Common myeloid progenitor, CD34-positive (primary cell): ENCODE data around the gene NR2C2AP.
A peak's percentile ranks its signal among the peaks of the same experiment; 100 is the strongest.

Experiments
- CTCF ChIA-PET: fragments of 350-600 bp; sonication (Branson Sonifier 250); formaldehyde crosslinking; loops from one replicate; lab custom pipeline; 2021; ENCODE audit warnings: antibody characterized with exemption; lab: Charles Lee
- POLR2A ChIA-PET: fragments of 350-600 bp; sonication (Branson Sonifier 250); formaldehyde crosslinking; loops from one replicate; lab custom pipeline; 2021; ENCODE audit warnings: antibody characterized with exemption; lab: Charles Lee
- DNase-seq, 3 donors: peaks; one replicate each; pipeline versions ENCODE4 v3.0.0 to v3.0.0-alpha.2; 2013
- H3K27ac ChIP-seq, 2 experiments: 1 replicate in 1 of 2; 2 replicates in 1 of 2; pipeline ENCODE4 v1.7.0; 2013; ENCODE audit warnings: inconsistent platforms in 2 of 2, low read length in 2 of 2, mild to moderate bottlenecking in 2 of 2, low read depth in 1 of 2, moderate library complexity in 1 of 2; ENCODE audit not compliant: severe bottlenecking in 2 of 2, insufficient read depth in 1 of 2, poor library complexity in 1 of 2
- H3K27me3 ChIP-seq, 5 experiments: replicated peaks in 2 of 5; 1 replicate in 3 of 5; 2 replicates in 2 of 5; pipeline versions ENCODE4 v1.6.1 to v1.7.0; 2013; ENCODE audit warnings: low read length in 4 of 5, mild to moderate bottlenecking in 2 of 5, moderate library complexity in 2 of 5, inconsistent platforms in 1 of 5; ENCODE audit not compliant: insufficient read depth in 5 of 5, control insufficient read depth in 4 of 5
- H3K36me3 ChIP-seq, 4 experiments: 1 replicate in 2 of 4; 2 replicates in 2 of 4; pipeline versions ENCODE4 v1.6.1 to v1.7.0; 2013; ENCODE audit warnings: low read length in 3 of 4, control low read depth in 1 of 4, mild to moderate bottlenecking in 1 of 4; ENCODE audit not compliant: control insufficient read depth in 4 of 4, insufficient read depth in 4 of 4
- H3K4me1 ChIP-seq, 4 experiments: 1 replicate in 3 of 4; 2 replicates in 1 of 4; pipeline versions ENCODE4 v1.6.1 to v1.7.1; 2013; ENCODE audit warnings: low read length in 3 of 4, mild to moderate bottlenecking in 3 of 4, control low read depth in 1 of 4, inconsistent platforms in 1 of 4, moderate library complexity in 1 of 4; ENCODE audit not compliant: control insufficient read depth in 4 of 4, insufficient read depth in 4 of 4; ENCODE audit errors: control extremely low read depth in 1 of 4
- H3K4me3 ChIP-seq, 7 experiments: 1 replicate in 4 of 7; 2 replicates in 3 of 7; pipeline versions ENCODE4 v1.5.1 to v1.7.0; 2013; ENCODE audit warnings: mild to moderate bottlenecking in 7 of 7, low read length in 6 of 7, moderate library complexity in 6 of 7, inconsistent platforms in 2 of 7, low read depth in 2 of 7, control low read depth in 1 of 7; ENCODE audit not compliant: insufficient read depth in 4 of 7, control insufficient read depth in 1 of 7; ENCODE audit errors: extremely low read depth in 1 of 7
- H3K9me3 ChIP-seq, 5 experiments: 1 replicate in 4 of 5; 2 replicates in 1 of 5; pipeline versions ENCODE4 v1.6.1 to v1.7.1; 2013; ENCODE audit warnings: low read length in 4 of 5, mild to moderate bottlenecking in 2 of 5, inconsistent platforms in 1 of 5, low read depth in 1 of 5, moderate library complexity in 1 of 5; ENCODE audit not compliant: control insufficient read depth in 4 of 5, insufficient read depth in 2 of 5; ENCODE audit errors: control extremely low read depth in 1 of 5
- WGBS: methylation state at CpG from one replicate; pipeline ENCODE4 v1.1.5; 2013; ENCODE audit not compliant: insufficient coverage; 5-methylcytosine and 5-hydroxymethylcytosine counted together

The NR2C2AP gene

GRCh38 chr19:19218911-19219310 is 15.7 kb upstream of the NR2C2AP start:
- 95% methylated on average over 15 of the region's 21 CpGs for WGBS

GRCh38 chr19:19217099-19217498 is 13.9 kb upstream of the NR2C2AP start:
- DNase-seq, result peak; percentile 27 to 37 (median 32)
- peaks cover 0 to 62% (median 11%) of the 10 kb centered on the region in 5 experiments for H3K27me3 ChIP-seq
- H3K4me1 ChIP-seq, result no peaks in the 10 kb centered on the region
- ChIA-PET CTCF (interaction anchor here (1.7 kb wide), 1 partner anchor 22 kb away, joined by 3 read pairs; no protein-coding TSS in a partner anchor), POLR2A (no interaction called here)
- 83% methylated on average over 3 of the region's 4 CpGs for WGBS
- peaks cover 0 to 4% (median 0%) of the 10 kb centered on the region in 5 experiments for H3K9me3 ChIP-seq
- no peak overlapping the region for H3K27ac ChIP-seq
- H3K4me3 ChIP-seq, result no peak overlapping the region
- no peaks in the 10 kb centered on the region for H3K36me3 ChIP-seq

More at GRCh38 chr19:19218911-19219310, 15.7 kb upstream of the NR2C2AP start:
- POLR2A ChIA-PET, result no interaction called here
- no peak overlapping the region for H3K4me3 ChIP-seq
- peaks cover 0 to 53% (median 15%) of the 10 kb centered on the region in 5 experiments for H3K27me3 ChIP-seq
- CTCF ChIA-PET, result interaction anchor here (0.5 to 1.7 kb wide), 2 partner anchors 24 to 131 kb away, joined by 3 read pairs; no protein-coding TSS in a partner anchor
- DNase-seq, result no peak
- H3K4me1 ChIP-seq, result no peaks in the 10 kb centered on the region
- no peaks in the 10 kb centered on the region for H3K36me3 ChIP-seq
- peaks cover 0 to 4% (median 0%) of the 10 kb centered on the region in 5 experiments for H3K9me3 ChIP-seq
- no peak overlapping the region for H3K27ac ChIP-seq

GRCh38 chr19:19215792-19216191 is 12.6 kb upstream of the NR2C2AP start:
- ChIA-PET POLR2A (no interaction called here), CTCF (interaction anchor here (2.1 kb wide), 1 partner anchor 18 kb away, joined by 4 read pairs; no protein-coding TSS in a partner anchor)
- Histone ChIP-seq H3K4me3 (no peak overlapping the region), H3K27ac (no peak overlapping the region), H3K27me3 (peaks cover 3 to 75% (median 18%) of the 10 kb centered on the region in 5 experiments), H3K4me1 (no peaks in the 10 kb centered on the region), H3K9me3 (peaks cover 0 to 4% (median 0%) of the 10 kb centered on the region in 5 experiments), H3K36me3 (no peaks in the 10 kb centered on the region)
- no CpG with 5 or more reads among the region's 4 CpGs for WGBS
- DNase-seq, result no peak

- CTCF ChIA-PET, result interaction anchor here (1.1 to 2.1 kb wide), 2 partner anchors 12 to 19 kb away, joined by 3 to 4 read pairs; partner anchors contain the start of gene NR2C2AP
- POLR2A ChIA-PET, result no interaction called here
- peak; percentile 39 to 74 (median 72) for DNase-seq
Observed at GRCh38 chr19:19214892-19215291, 11.7 kb upstream of the NR2C2AP start.

GRCh38 chr19:19214159-19214490 is 10.9 kb upstream of the NR2C2AP start:
- no peak overlapping the region for H3K27ac ChIP-seq
- H3K9me3 ChIP-seq, result peaks cover 0 to 4% (median 0%) of the 10 kb centered on the region in 5 experiments
- WGBS, result 8% methylated on average over 2 of the region's 5 CpGs
- DNase-seq, result no peak
- peaks cover 3 to 87% (median 20%) of the 10 kb centered on the region in 5 experiments for H3K27me3 ChIP-seq
- CTCF ChIA-PET, result interaction anchor here (1.1 to 2.1 kb wide), 2 partner anchors 11 to 20 kb away, joined by 3 to 4 read pairs; partner anchors contain the start of gene NR2C2AP
- POLR2A ChIA-PET, result no interaction called here
- H3K4me1 ChIP-seq, result no peaks in the 10 kb centered on the region
- no peak overlapping the region for H3K4me3 ChIP-seq
- H3K36me3 ChIP-seq, result no peaks in the 10 kb centered on the region

More at GRCh38 chr19:19214892-19215291, 11.7 kb upstream of the NR2C2AP start:
- Histone ChIP-seq H3K9me3 (peaks cover 0 to 4% (median 0%) of the 10 kb centered on the region in 5 experiments), H3K4me1 (no peaks in the 10 kb centered on the region), H3K27ac (no peak overlapping the region), H3K27me3 (peaks cover 3 to 83% (median 18%) of the 10 kb centered on the region in 5 experiments), H3K4me3 (no peak overlapping the region), H3K36me3 (no peaks in the 10 kb centered on the region)
- no CpG with 5 or more reads among the region's 8 CpGs for WGBS

GRCh38 chr19:19213426-19214158 is 10.4 kb upstream of the NR2C2AP start:
- no peak for DNase-seq
- CTCF ChIA-PET, result interaction anchor here (1.1 to 2.1 kb wide), 2 partner anchors 10 to 21 kb away, joined by 3 to 4 read pairs; partner anchors contain the start of gene NR2C2AP
- no peak overlapping the region for H3K4me3 ChIP-seq
- peaks cover 0 to 4% (median 0%) of the 10 kb centered on the region in 5 experiments for H3K9me3 ChIP-seq
- peaks cover 3 to 87% (median 20%) of the 10 kb centered on the region in 5 experiments for H3K27me3 ChIP-seq
- POLR2A ChIA-PET, result no interaction called here
- no peak overlapping the region for H3K27ac ChIP-seq
- H3K4me1 ChIP-seq, result no peaks in the 10 kb centered on the region
- WGBS, result 50% methylated on average over 9 of the region's 21 CpGs
- H3K36me3 ChIP-seq, result no peaks in the 10 kb centered on the region

GRCh38 chr19:19212916-19213315 is 9.7 kb upstream of the NR2C2AP start:
- POLR2A ChIA-PET, result no interaction called here
- Histone ChIP-seq H3K27ac (no peak overlapping the region), H3K4me3 (no peak overlapping the region), H3K9me3 (peaks cover 0 to 4% (median 0%) of the 10 kb centered on the region in 5 experiments), H3K4me1 (no peaks in the 10 kb centered on the region), H3K27me3 (peaks cover 3 to 87% (median 20%) of the 10 kb centered on the region in 5 experiments), H3K36me3 (no peaks in the 10 kb centered on the region)
- CTCF ChIA-PET, result no interaction called here
- DNase-seq, result no peak
- 11% methylated on average over 5 of the region's 7 CpGs for WGBS
